OCI-LY1 (cell line): ENCODE data around the gene PARD3B.

Experiments
- H2AFZ ChIP-seq: fragments of 200-600 bp; sonication (generic), shearing (Covaris generic); 2 replicates; pipeline ENCODE4 v1.6.0; 2014; ENCODE audit warnings: antibody characterized with exemption, mild to moderate bottlenecking, low read length
- H3F3A ChIP-seq: fragments of 200-600 bp; sonication (generic), shearing (Covaris generic); 2 replicates; pipeline ENCODE4 v1.6.0; 2014; ENCODE audit warnings: mild to moderate bottlenecking, antibody characterized with exemption, low read length, moderate library complexity; ENCODE audit not compliant: insufficient read depth
- H3K27ac ChIP-seq: fragments of 200-600 bp; sonication (generic); 2 replicates; pipeline ENCODE4 v1.5.1; 2014; ENCODE audit warnings: low read length, mixed run types, mild to moderate bottlenecking, low read depth; ENCODE audit not compliant: poor library complexity, severe bottlenecking
- H3K27me3 ChIP-seq: fragments of 200-600 bp; sonication (generic); 2 replicates; pipeline ENCODE4 v1.6.0; 2014; ENCODE audit warnings: antibody characterized with exemption, mild to moderate bottlenecking, low read length, moderate library complexity; ENCODE audit not compliant: insufficient read depth
- H3K36me3 ChIP-seq: fragments of 200-600 bp; sonication (generic); 2 replicates; pipeline ENCODE4 v1.6.1; 2014; ENCODE audit warnings: mild to moderate bottlenecking, antibody characterized with exemption, low read length, moderate library complexity, mixed read lengths; ENCODE audit not compliant: insufficient read depth
- H3K4me1 ChIP-seq: fragments of 200-600 bp; sonication (generic); 2 replicates; pipeline ENCODE4 v1.5.1; 2014; ENCODE audit warnings: mild to moderate bottlenecking, low read length, moderate library complexity; ENCODE audit not compliant: insufficient read depth, severe bottlenecking
- H3K4me2 ChIP-seq: fragments of 200-600 bp; sonication (generic), shearing (Covaris generic); 2 replicates; pipeline ENCODE4 v1.6.1; 2014; ENCODE audit warnings: low read length
- H3K4me3 ChIP-seq: fragments of 200-600 bp; sonication (generic); 2 replicates; pipeline ENCODE4 v1.5.1; 2014; ENCODE audit warnings: low read length, low read depth, mild to moderate bottlenecking, mixed read lengths; ENCODE audit not compliant: poor library complexity, severe bottlenecking
- H3K79me2 ChIP-seq: fragments of 200-600 bp; shearing (Covaris generic); 2 replicates; pipeline ENCODE4 v1.6.1; 2016; ENCODE audit warnings: mixed run types, low read length, mixed read lengths; ENCODE audit not compliant: insufficient read depth
- H3K9ac ChIP-seq: fragments of 200-600 bp; sonication (generic), shearing (Covaris generic); 2 replicates; pipeline ENCODE4 v1.6.1; 2014; ENCODE audit warnings: mild to moderate bottlenecking, low read length, mixed read lengths
- H3K9me2 ChIP-seq: fragments of 200-600 bp; sonication (generic), shearing (Covaris generic); 2 replicates; pipeline ENCODE4 v1.6.1; 2014; ENCODE audit warnings: low read depth, mild to moderate bottlenecking, low read length, mixed read lengths
- H3K9me3 ChIP-seq: fragments of 200-600 bp; shearing (Covaris generic); 2 replicates; pipeline ENCODE4 v1.6.1; 2014; ENCODE audit warnings: low read length, mixed read lengths
- H4K20me1 ChIP-seq: fragments of 200-600 bp; sonication (generic), shearing (Covaris generic); 2 replicates; pipeline ENCODE4 v1.6.0; 2016; ENCODE audit warnings: mild to moderate bottlenecking, low read length; ENCODE audit not compliant: insufficient read depth
- EZH2 ChIP-seq: fragments of 200-600 bp; sonication (generic), shearing (Covaris generic); IDR thresholded peaks from 2 replicates; pipeline ENCODE4 v1.8.0; 2017; ENCODE audit warnings: borderline replicate concordance, mixed run types, mild to moderate bottlenecking, antibody characterized with exemption, low read length, moderate library complexity, mixed read lengths
- TF ChIP-seq, protein P1 (sequence below): fragments of 200-600 bp; sonication (generic), shearing (Covaris generic); IDR thresholded peaks from 2 replicates; pipeline ENCODE4 v1.5.1; 2017; ENCODE audit warnings: mild to moderate bottlenecking, antibody characterized with exemption, low read length, moderate library complexity, mixed read lengths

PARD3B gene

DNA sequence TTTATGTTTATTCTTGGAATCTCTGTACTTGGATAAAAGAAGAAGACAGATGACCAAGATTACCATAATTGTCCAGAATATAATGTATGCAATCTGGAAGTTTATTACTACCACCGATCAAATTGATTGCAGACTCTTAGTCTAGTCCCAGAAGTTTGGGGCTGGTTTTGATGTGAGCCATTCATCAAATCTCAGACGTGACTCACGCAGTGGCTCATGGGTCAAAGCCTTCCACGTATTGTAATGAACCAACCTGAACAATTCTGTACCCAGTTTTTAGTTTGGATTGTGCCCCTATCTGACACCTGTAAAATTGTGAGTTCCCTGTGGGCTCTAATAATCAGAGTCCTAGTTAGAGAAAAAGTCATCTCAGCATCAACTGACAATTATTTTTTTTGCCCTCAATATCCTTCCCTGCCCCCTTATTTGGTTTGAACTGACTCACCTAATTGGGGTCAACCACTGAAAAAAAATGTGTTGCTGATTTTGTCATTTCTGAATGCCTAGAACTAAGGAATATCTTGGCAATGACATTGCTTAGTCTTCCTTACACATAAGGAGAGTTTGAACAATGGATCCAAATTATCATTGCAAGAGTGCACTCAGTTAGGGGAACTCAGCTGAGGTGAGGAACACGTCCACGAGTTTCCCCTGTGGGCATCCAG lies 917.5 kb downstream of the PARD3B start:
- no peak overlapping the region for H3K4me2 ChIP-seq

DNA sequence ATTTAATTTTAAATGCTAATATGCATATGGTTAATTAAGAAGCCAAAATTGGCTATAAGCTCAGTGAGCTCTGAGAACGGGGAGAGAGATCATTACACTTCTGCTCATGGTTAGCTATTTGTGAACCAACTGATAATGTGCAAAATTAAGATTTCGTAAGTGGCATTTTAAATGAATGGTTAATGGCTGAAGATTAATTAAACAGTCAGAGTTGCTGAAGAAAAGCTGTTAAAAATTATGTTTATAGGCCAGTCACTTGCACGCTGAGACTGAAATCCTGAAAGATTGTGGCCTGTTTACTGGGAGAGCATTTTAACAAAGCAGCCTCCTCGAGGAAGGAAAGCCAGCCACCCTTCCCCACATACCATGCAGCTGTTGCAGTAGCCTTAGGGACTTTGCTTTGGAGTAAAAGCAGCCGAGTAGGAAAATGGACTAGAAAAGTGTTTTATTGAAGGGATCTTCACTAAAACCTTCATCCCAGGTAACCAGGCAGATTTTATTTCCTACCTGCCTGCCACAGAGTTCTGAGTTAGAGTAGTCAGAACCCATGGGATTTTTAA lies 918.3 kb downstream of the PARD3B start:
- no peak overlapping the region for H3K4me2 ChIP-seq
- H3K9me3 ChIP-seq = no peaks in the 10 kb centered on the region
- no peaks in the 10 kb centered on the region for H4K20me1 ChIP-seq
- H3K4me1 ChIP-seq = no peaks in the 10 kb centered on the region
- no peaks in the 10 kb centered on the region for H3K27me3 ChIP-seq
- no peak overlapping the region for H3K4me3 ChIP-seq
- H3F3A ChIP-seq = no peaks in the 10 kb centered on the region
- no peak overlapping the region for H3K9ac ChIP-seq
- TF ChIP-seq EZH2 = no peak
- TF ChIP-seq, protein P1, sequence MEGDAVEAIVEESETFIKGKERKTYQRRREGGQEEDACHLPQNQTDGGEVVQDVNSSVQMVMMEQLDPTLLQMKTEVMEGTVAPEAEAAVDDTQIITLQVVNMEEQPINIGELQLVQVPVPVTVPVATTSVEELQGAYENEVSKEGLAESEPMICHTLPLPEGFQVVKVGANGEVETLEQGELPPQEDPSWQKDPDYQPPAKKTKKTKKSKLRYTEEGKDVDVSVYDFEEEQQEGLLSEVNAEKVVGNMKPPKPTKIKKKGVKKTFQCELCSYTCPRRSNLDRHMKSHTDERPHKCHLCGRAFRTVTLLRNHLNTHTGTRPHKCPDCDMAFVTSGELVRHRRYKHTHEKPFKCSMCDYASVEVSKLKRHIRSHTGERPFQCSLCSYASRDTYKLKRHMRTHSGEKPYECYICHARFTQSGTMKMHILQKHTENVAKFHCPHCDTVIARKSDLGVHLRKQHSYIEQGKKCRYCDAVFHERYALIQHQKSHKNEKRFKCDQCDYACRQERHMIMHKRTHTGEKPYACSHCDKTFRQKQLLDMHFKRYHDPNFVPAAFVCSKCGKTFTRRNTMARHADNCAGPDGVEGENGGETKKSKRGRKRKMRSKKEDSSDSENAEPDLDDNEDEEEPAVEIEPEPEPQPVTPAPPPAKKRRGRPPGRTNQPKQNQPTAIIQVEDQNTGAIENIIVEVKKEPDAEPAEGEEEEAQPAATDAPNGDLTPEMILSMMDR = no peak
- no peak overlapping the region for H2AFZ ChIP-seq
- no peak overlapping the region for H3K27ac ChIP-seq
- no peaks in the 10 kb centered on the region for H3K36me3 ChIP-seq
- H3K79me2 ChIP-seq = no peaks in the 10 kb centered on the region
- H3K9me2 ChIP-seq = no peaks in the 10 kb centered on the region

More for the DNA sequence above, 917.5 kb downstream of the PARD3B start:
- H2AFZ ChIP-seq = no peak overlapping the region
- H3K27ac ChIP-seq = no peak overlapping the region
- TF ChIP-seq, protein P1 = no peak
- no peak for TF ChIP-seq EZH2
- H3K4me3 ChIP-seq = no peak overlapping the region
- H3F3A ChIP-seq = no peaks in the 10 kb centered on the region
- H3K9me3 ChIP-seq = no peaks in the 10 kb centered on the region
- no peaks in the 10 kb centered on the region for H3K36me3 ChIP-seq
- H3K4me1 ChIP-seq = no peaks in the 10 kb centered on the region
- H3K9ac ChIP-seq = no peak overlapping the region
- no peaks in the 10 kb centered on the region for H4K20me1 ChIP-seq
- no peaks in the 10 kb centered on the region for H3K79me2 ChIP-seq
- H3K9me2 ChIP-seq = no peaks in the 10 kb centered on the region
- H3K27me3 ChIP-seq = no peaks in the 10 kb centered on the region

DNA sequence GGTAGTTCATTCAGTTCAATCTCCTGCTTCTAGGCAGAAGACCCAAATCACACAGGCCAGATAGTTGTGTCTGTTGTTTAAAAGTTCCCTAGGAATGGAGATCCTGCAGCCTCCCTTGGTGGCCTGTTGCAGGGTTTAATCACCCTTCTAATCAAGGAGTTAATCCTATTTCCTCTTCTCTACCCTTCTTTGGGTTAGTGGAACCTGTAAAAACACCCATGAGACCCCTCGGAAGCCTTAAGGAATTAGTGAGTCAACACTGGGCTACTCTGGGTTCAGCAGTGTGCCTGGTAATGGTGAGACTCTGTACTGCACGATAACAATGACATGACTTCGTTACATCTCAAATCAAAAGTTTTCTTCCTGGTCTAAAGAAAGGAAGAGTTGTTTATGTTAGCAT lies 919.4 kb downstream of the PARD3B start:
- Histone ChIP-seq H2AFZ (no peak overlapping the region), H3K9me3 (no peaks in the 10 kb centered on the region), H4K20me1 (no peaks in the 10 kb centered on the region), H3K4me1 (no peaks in the 10 kb centered on the region), H3K79me2 (no peaks in the 10 kb centered on the region), H3K9ac (no peak overlapping the region), H3K36me3 (no peaks in the 10 kb centered on the region), H3K27ac (no peak overlapping the region), H3K9me2 (no peaks in the 10 kb centered on the region), H3K4me3 (no peak overlapping the region), H3K27me3 (no peaks in the 10 kb centered on the region), H3K4me2 (no peak overlapping the region), H3F3A (no peaks in the 10 kb centered on the region)
- TF ChIP-seq, protein P1 = no peak
- no peak for TF ChIP-seq EZH2
